Measurements from ENCODE around the gene RBM20. TPM values are rescaled to one million over a fixed set of nuclear protein-coding genes. Genes with fewer than 3 reads are reported as not detected.

The RBM20 gene
- total RNA-seq, 3 donors from 2014 or later, result 0.48 to 3.1 (median 1.6) TPM

GRCh38 chr10:110733218-110733952 lies 89.2 kb downstream of the RBM20 start:
- Histone ChIP-seq H3K4me3 (peak overlapping the region in 2 of 3 donors; percentile 43 to 60), H3K4me1 (no peaks in the 10 kb centered on the region), H3K9me3 (no peaks in the 10 kb centered on the region), H3K27me3 (no peaks in the 10 kb centered on the region), H3K36me3 (no peaks in the 10 kb centered on the region), H3K27ac (no peak overlapping the region)
- intact Hi-C loops (cut with DNase I; ENCODE audit: low total_unique reads), result no loop called here
- no peak for TF ChIP-seq CTCF (IDR thresholded peaks at IDR 0.05)
- TF ChIP-seq POLR2A (IDR thresholded peaks at IDR 0.05), result no peak
- TF ChIP-seq POLR2AphosphoS5 (IDR thresholded peaks at IDR 0.05), result no peak
- no peak for DNase-seq (ENCODE audit: low spot score in 2 of 2)

DNA sequence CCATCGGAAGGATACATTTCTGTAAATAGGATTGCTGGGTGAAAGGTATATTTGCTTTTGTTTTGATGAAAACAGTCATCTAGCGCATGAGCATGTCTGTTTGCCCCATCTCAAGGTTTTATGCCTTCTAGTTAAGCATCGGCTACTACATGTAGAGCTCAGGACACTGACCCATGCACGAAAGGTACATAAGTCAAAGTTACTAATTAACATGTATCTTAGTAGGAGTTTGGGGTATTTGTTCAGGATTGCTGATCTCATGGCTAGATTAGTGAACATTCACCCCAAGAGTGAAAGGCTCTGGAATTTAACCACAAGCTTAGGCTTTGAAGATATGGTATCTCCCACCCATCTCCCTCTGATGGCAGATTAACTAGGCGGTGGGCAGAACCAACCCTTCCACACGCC lies 91.5 kb downstream of the RBM20 start:
- Histone ChIP-seq H3K27ac (no peak overlapping the region), H3K36me3 (no peaks in the 10 kb centered on the region), H3K9me3 (no peaks in the 10 kb centered on the region), H3K27me3 (no peaks in the 10 kb centered on the region), H3K4me3 (no peak overlapping the region), H3K4me1 (peaks cover 0 to 6% of the 10 kb centered on the region in 2 donors)
- DNase-seq (ENCODE audit: low spot score in 2 of 2), result no peak
- intact Hi-C loops (cut with DNase I; ENCODE audit: low total_unique reads), result no loop called here
- TF ChIP-seq POLR2AphosphoS5 (IDR thresholded peaks at IDR 0.05) (no peak), POLR2A (IDR thresholded peaks at IDR 0.05) (no peak), CTCF (IDR thresholded peaks at IDR 0.05) (no peak)

GRCh38 chr10:110737886-110738634 lies 93.9 kb downstream of the RBM20 start:
- peaks cover 0 to 8% of the 10 kb centered on the region in 2 donors for H3K4me1 ChIP-seq
- H3K27ac ChIP-seq, result no peak overlapping the region
- H3K4me3 ChIP-seq, result no peak overlapping the region
- no peak for DNase-seq (ENCODE audit: low spot score in 2 of 2)
- intact Hi-C loops (cut with DNase I; ENCODE audit: low total_unique reads), result no loop called here
- H3K36me3 ChIP-seq, result no peaks in the 10 kb centered on the region
- TF ChIP-seq CTCF (IDR thresholded peaks at IDR 0.05), result no peak
- no peak for TF ChIP-seq POLR2AphosphoS5 (IDR thresholded peaks at IDR 0.05)
- no peak for TF ChIP-seq POLR2A (IDR thresholded peaks at IDR 0.05)
- no peaks in the 10 kb centered on the region for H3K9me3 ChIP-seq
- no peaks in the 10 kb centered on the region for H3K27me3 ChIP-seq

GRCh38 chr10:110739811-110740271 lies 95.7 kb downstream of the RBM20 start:
- peak in 1 of 2 donors; percentile 89 for DNase-seq (ENCODE audit: low spot score in 2 of 2)
- Histone ChIP-seq H3K9me3 (no peaks in the 10 kb centered on the region), H3K4me1 (peaks cover 0 to 8% of the 10 kb centered on the region in 2 donors), H3K36me3 (no peaks in the 10 kb centered on the region), H3K27ac (peak overlapping the region; percentile 62 to 68), H3K4me3 (no peak overlapping the region), H3K27me3 (no peaks in the 10 kb centered on the region)
- intact Hi-C loops (cut with DNase I; ENCODE audit: low total_unique reads), result loop anchor here (10.0 kb wide), 1 partner anchor 135 kb away; the partner anchor contains the start of gene PDCD4
- TF ChIP-seq POLR2A (IDR thresholded peaks at IDR 0.05) (no peak), POLR2AphosphoS5 (IDR thresholded peaks at IDR 0.05) (peak in 1 of 3 donors; percentile 63)

DNA sequence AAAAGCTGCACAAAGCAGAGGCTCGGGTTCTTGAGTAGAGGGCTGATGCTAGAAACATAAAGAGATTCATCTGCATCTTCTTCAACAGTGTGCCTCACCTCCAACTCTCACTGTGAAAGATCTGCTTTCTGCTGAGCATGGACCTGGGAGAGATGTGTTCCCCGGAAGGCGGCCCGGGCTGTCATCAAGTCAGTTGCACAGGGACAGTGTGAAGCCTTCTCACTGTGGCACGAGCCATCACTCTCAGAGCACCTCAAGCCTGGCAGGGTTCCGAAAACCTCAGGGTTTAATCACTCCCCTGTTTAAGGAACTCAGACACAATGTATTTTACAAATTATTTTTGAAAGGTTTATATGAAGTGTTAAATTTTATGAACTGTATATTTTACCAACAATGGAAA lies 98.7 kb downstream of the RBM20 start:
- H3K27me3 ChIP-seq, result no peaks in the 10 kb centered on the region
- H3K9me3 ChIP-seq, result no peaks in the 10 kb centered on the region
- no peak overlapping the region for H3K27ac ChIP-seq
- no peak overlapping the region for H3K4me3 ChIP-seq
- peaks cover 0 to 8% of the 10 kb centered on the region in 2 donors for H3K4me1 ChIP-seq
- intact Hi-C loops (cut with DNase I; ENCODE audit: low total_unique reads), result loop anchor here (10.0 kb wide), 1 partner anchor 132 kb away; the partner anchor contains the start of gene PDCD4
- DNase-seq (ENCODE audit: low spot score in 2 of 2), result no peak
- no peaks in the 10 kb centered on the region for H3K36me3 ChIP-seq
- TF ChIP-seq CTCF (IDR thresholded peaks at IDR 0.05), result no peak
- TF ChIP-seq POLR2A (IDR thresholded peaks at IDR 0.05), result no peak
- TF ChIP-seq POLR2AphosphoS5 (IDR thresholded peaks at IDR 0.05), result no peak

Data from breast epithelium (tissue), 4 donors.